Measurements from ENCODE around the gene ABCC6. TPM values are rescaled to one million over a fixed set of nuclear protein-coding genes. Genes with fewer than 3 reads are reported as not detected.
A peak's percentile ranks its signal among the peaks of the same experiment; 100 is the strongest.

ABCC6 gene
- total RNA-seq, 2 experiments from 2014 or later: not detected

GRCh38 chr16:16131659-16132058 is 91.6 kb downstream of the ABCC6 start:
- Histone ChIP-seq H2AFZ (ENCODE audit: low read length) (no peak overlapping the region), H3K4me3 (ENCODE audit: low read depth, low read length, poor library complexity, severe bottlenecking) (no peak overlapping the region), H4K20me1 (ENCODE audit: insufficient read depth, low read length) (no peaks in the 10 kb centered on the region), H3K27ac (ENCODE audit: low read depth, low read length, poor library complexity, severe bottlenecking) (no peak overlapping the region), H3K9me3 (ENCODE audit: low read length) (no peaks in the 10 kb centered on the region), H3K4me2 (ENCODE audit: low read length) (no peak overlapping the region), H3K79me2 (ENCODE audit: insufficient read depth, low read depth, low read length) (no peaks in the 10 kb centered on the region), H3K36me3 (ENCODE audit: insufficient read depth, low read length) (peaks cover 94% of the 10 kb centered on the region), H3K4me1 (ENCODE audit: insufficient read depth, low read length, poor library complexity, severe bottlenecking) (peaks cover 12% of the 10 kb centered on the region), H3K9me2 (ENCODE audit: insufficient read depth, low read length) (no peaks in the 10 kb centered on the region)
- BruUV-seq (replicated peaks): no TSS peak
- DNase-seq (ENCODE audit: low spot score): no peak
- no peak for TF ChIP-seq CTCF (conservative IDR thresholded peaks at IDR 0.05; ENCODE audit: low read length)
- CTCF ChIA-PET (ENCODE audit: unreplicated experiment): no interaction called here
- POLR2A ChIA-PET: no interaction called here
- intact Hi-C loops (cut with micrococcal nuclease; ENCODE audit: unreplicated experiment): no loop called here

DNA sequence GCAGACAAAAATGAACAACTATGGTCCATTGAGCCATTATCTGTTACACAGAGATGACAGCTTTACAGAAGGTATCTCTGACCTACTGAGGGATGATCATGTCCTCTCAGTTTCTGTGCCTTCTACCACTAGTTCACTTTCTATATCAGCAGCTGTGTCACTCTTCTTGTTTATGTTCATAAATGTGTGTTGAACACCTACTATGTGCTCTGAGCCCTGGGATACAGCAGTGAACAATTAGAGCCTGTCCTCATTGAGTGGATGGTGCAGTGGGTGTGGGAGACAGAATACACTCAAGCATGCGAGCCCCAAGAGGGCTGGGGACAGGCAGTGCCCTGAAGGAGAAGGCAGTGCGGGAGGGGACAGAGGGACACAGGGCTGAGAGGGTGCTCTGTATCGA is 92.1 kb downstream of the ABCC6 start:
- Histone ChIP-seq H2AFZ (ENCODE audit: low read length) (no peak overlapping the region), H3K4me3 (ENCODE audit: low read depth, low read length, poor library complexity, severe bottlenecking) (no peak overlapping the region), H3K79me2 (ENCODE audit: insufficient read depth, low read depth, low read length) (no peaks in the 10 kb centered on the region), H3K36me3 (ENCODE audit: insufficient read depth, low read length) (peaks cover 94% of the 10 kb centered on the region), H3K9me2 (ENCODE audit: insufficient read depth, low read length) (no peaks in the 10 kb centered on the region), H3K27ac (ENCODE audit: low read depth, low read length, poor library complexity, severe bottlenecking) (no peak overlapping the region), H3K9me3 (ENCODE audit: low read length) (no peaks in the 10 kb centered on the region), H3K4me2 (ENCODE audit: low read length) (no peak overlapping the region), H4K20me1 (ENCODE audit: insufficient read depth, low read length) (no peaks in the 10 kb centered on the region), H3K4me1 (ENCODE audit: insufficient read depth, low read length, poor library complexity, severe bottlenecking) (peaks cover 15% of the 10 kb centered on the region)
- no peak for DNase-seq (ENCODE audit: low spot score)
- BruUV-seq (replicated peaks): no TSS peak
- intact Hi-C loops (cut with micrococcal nuclease; ENCODE audit: unreplicated experiment): no loop called here
- POLR2A ChIA-PET: no interaction called here
- CTCF ChIA-PET (ENCODE audit: unreplicated experiment): no interaction called here
- no peak for TF ChIP-seq EZH2phosphoT487 (IDR thresholded peaks at IDR 0.05; ENCODE audit: borderline replicate concordance, low read depth, low read length)
- no peak for TF ChIP-seq CTCF (conservative IDR thresholded peaks at IDR 0.05; ENCODE audit: low read length)

- H3K36me3 ChIP-seq (ENCODE audit: insufficient read depth, low read length): peaks cover 94% of the 10 kb centered on the region
- no peaks in the 10 kb centered on the region for H3K79me2 ChIP-seq (ENCODE audit: insufficient read depth, low read depth, low read length)
- H3K27ac ChIP-seq (ENCODE audit: low read depth, low read length, poor library complexity, severe bottlenecking): peak overlapping the region; percentile 32
- no peaks in the 10 kb centered on the region for H3K9me2 ChIP-seq (ENCODE audit: insufficient read depth, low read length)
- DNase-seq (ENCODE audit: low spot score): peak; percentile 84
- POLR2A ChIA-PET: interaction anchor here (0.7 kb wide), 1 partner anchor 26 kb away, joined by 3 read pairs; no protein-coding TSS in a partner anchor
- no TSS peak for BruUV-seq (replicated peaks)
- H3K4me1 ChIP-seq (ENCODE audit: insufficient read depth, low read length, poor library complexity, severe bottlenecking): peaks cover 15% of the 10 kb centered on the region
- CTCF ChIA-PET (ENCODE audit: unreplicated experiment): no interaction called here
- no peak overlapping the region for H3K4me3 ChIP-seq (ENCODE audit: low read depth, low read length, poor library complexity, severe bottlenecking)
- no peaks in the 10 kb centered on the region for H4K20me1 ChIP-seq (ENCODE audit: insufficient read depth, low read length)
- peak; percentile 93 for TF ChIP-seq CTCF (conservative IDR thresholded peaks at IDR 0.05; ENCODE audit: low read length)
- TF ChIP-seq EZH2phosphoT487 (IDR thresholded peaks at IDR 0.05; ENCODE audit: borderline replicate concordance, low read depth, low read length): no peak
- intact Hi-C loops (cut with micrococcal nuclease; ENCODE audit: unreplicated experiment): loop anchor here (1.0 to 10.0 kb wide), 7 partner anchors 31 to 361 kb away; partner anchors contain the start of gene ABCC1
- H3K4me2 ChIP-seq (ENCODE audit: low read length): no peak overlapping the region
- peaks cover 8% of the 10 kb centered on the region; the same call in 1 of the 2 replicates for H3K9me3 ChIP-seq (ENCODE audit: low read length)
- no peak overlapping the region for H2AFZ ChIP-seq (ENCODE audit: low read length)
These were observed 95.7 kb downstream of the ABCC6 start for GRCh38 chr16:16127469-16128116.
